HCT116 (cell line): ENCODE data around the gene AKAP5. TPM values are rescaled to one million over a fixed set of nuclear protein-coding genes. Genes with fewer than 3 reads are reported as not detected.

Source experiments
- ATAC-seq: fragments of 200-7000 bp; cut with Tn5 transposase; 2 replicates; pipeline ENCODE4 v1.9.1; 2020; ENCODE audit warnings: mild to moderate bottlenecking, moderate library complexity
- BruUV-seq: library from RNA; stranded (reverse); fragments of 400-500 nt; replicated peaks from 2 replicates; lab custom pipeline; 2021; lab: Mats Ljungman, UMichigan
- CTCF ChIA-PET: fragments of 300-600 bp; sonication (Branson Sonifier 250); formaldehyde crosslinking; loops from one replicate; lab custom pipeline; 2021; ENCODE audit warnings: antibody characterized with exemption; lab: Charles Lee
- POLR2A ChIA-PET: fragments of 300-600, 350-600 bp; sonication (Branson Sonifier 250); formaldehyde crosslinking; loops from one replicate; lab custom pipeline; 2021; ENCODE audit warnings: antibody characterized with exemption; lab: Charles Lee
- RAD21 ChIA-PET, 2 experiments: fragments of 300-600 bp; sonication (Branson Sonifier 250); formaldehyde crosslinking; loops; one replicate each; lab custom pipeline; 2023; ENCODE audit warnings: low total read pairs in 2 of 2; ENCODE audit not compliant: uncharacterized antibody in 2 of 2, unreplicated experiment in 2 of 2, low non-redundant PET in 1 of 2; lab: Charles Lee
- DNase-seq: peaks from one replicate; pipeline ENCODE4 v3.0.0-alpha.2; 2010; ENCODE audit warnings: low read depth, low spot score
- H2AFZ ChIP-seq: fragments of 200-600 bp; shearing (Covaris generic), sonication (generic); 2 replicates; pipeline ENCODE4 v1.6.1; 2017; ENCODE audit warnings: low read depth, mixed run types, mixed read lengths, antibody characterized with exemption, low read length; ENCODE audit not compliant: poor library complexity, severe bottlenecking
- H3K27ac ChIP-seq: 2 replicates; pipeline ENCODE4 v1.5.1; 2012; ENCODE audit warnings: low read depth, low read length
- H3K27me3 ChIP-seq: fragments of 200-600 bp; sonication (generic); 2 replicates; pipeline ENCODE4 v1.6.1; 2016; ENCODE audit warnings: mixed run types, low read length, mixed read lengths; ENCODE audit not compliant: insufficient read depth
- H3K36me3 ChIP-seq, 2 experiments: fragments of 200-500 bp in 1 of 2; fragments of 200-600 bp in 1 of 2; sonication (Bioruptor generic) in 1 of 2; sonication (generic) in 1 of 2; 2 replicates each; pipeline versions ENCODE4 v1.5.1 to v1.6.1; 2014 to 2016; ENCODE audit warnings: low read length in 2 of 2, inconsistent platforms in 1 of 2, mixed read lengths in 1 of 2, mixed run types in 1 of 2; ENCODE audit not compliant: insufficient read depth in 2 of 2, control insufficient read depth in 1 of 2
- H3K4me1 ChIP-seq, 2 experiments: fragments of 200-600 bp in 1 of 2; sonication (generic) in 1 of 2; 2 replicates each; pipeline versions ENCODE4 v1.5.1 to v1.6.1; 2012 to 2017; ENCODE audit warnings: low read length in 2 of 2, inconsistent platforms in 1 of 2, mild to moderate bottlenecking in 1 of 2, mixed read lengths in 1 of 2, mixed run types in 1 of 2, moderate library complexity in 1 of 2; ENCODE audit not compliant: insufficient read depth in 2 of 2, control insufficient read depth in 1 of 2
- H3K4me2 ChIP-seq: fragments of 200-600 bp; sonication (generic); 2 replicates; pipeline ENCODE4 v1.6.1; 2017; ENCODE audit warnings: mixed run types, low read length, mixed read lengths
- H3K4me3 ChIP-seq, 2 experiments: fragments of 200-600 bp in 1 of 2; sonication (generic) in 1 of 2; replicated peaks in 1 of 2; 2 replicates each; pipeline ENCODE4 v1.5.1; 2011 to 2016; ENCODE audit warnings: low read length in 2 of 2, control low read depth in 1 of 2, low read depth in 1 of 2, mild to moderate bottlenecking in 1 of 2, mixed read lengths in 1 of 2, mixed run types in 1 of 2
- H3K79me2 ChIP-seq: fragments of 200-600 bp; sonication (generic); 2 replicates; pipeline ENCODE4 v1.6.1; 2017; ENCODE audit warnings: mild to moderate bottlenecking, mixed run types, low read length, moderate library complexity, mixed read lengths; ENCODE audit not compliant: insufficient read depth
- H3K9ac ChIP-seq: fragments of 200-600 bp; sonication (generic); 2 replicates; pipeline ENCODE4 v1.6.1; 2016; ENCODE audit warnings: low read length, mixed read lengths
- H3K9me2 ChIP-seq: fragments of 200-600 bp; sonication (generic), shearing (Covaris generic); 2 replicates; pipeline ENCODE4 v1.6.1; 2017; ENCODE audit warnings: mixed run types, mild to moderate bottlenecking, moderate library complexity; ENCODE audit not compliant: insufficient read depth
- H3K9me3 ChIP-seq, 2 experiments: fragments of 200-500 bp in 1 of 2; fragments of 200-600 bp in 1 of 2; sonication (Bioruptor generic) in 1 of 2; sonication (generic) in 1 of 2; 2 replicates each; pipeline ENCODE4 v1.6.1; 2014 to 2017; ENCODE audit warnings: low read length in 2 of 2, mixed read lengths in 2 of 2, inconsistent platforms in 1 of 2, low read depth in 1 of 2, mild to moderate bottlenecking in 1 of 2, mixed run types in 1 of 2, moderate library complexity in 1 of 2; ENCODE audit not compliant: control insufficient read depth in 1 of 2, insufficient read depth in 1 of 2
- H4K20me1 ChIP-seq: fragments of 200-600 bp; sonication (generic), shearing (Covaris generic); 2 replicates; pipeline ENCODE4 v1.6.1; 2017; ENCODE audit warnings: mixed run types, mild to moderate bottlenecking, moderate library complexity; ENCODE audit not compliant: insufficient read depth
- ELF1 ChIP-seq: IDR thresholded peaks from 2 replicates; pipeline ENCODE4 v1.6.1; 2012; ENCODE audit warnings: low read depth, borderline replicate concordance
- EZH2phosphoT487 ChIP-seq: fragments of 200-600 bp; IDR thresholded peaks from 2 replicates; pipeline ENCODE4 v1.6.1; 2018; ENCODE audit warnings: antibody characterized with exemption, borderline replicate concordance
- FOSL1 ChIP-seq: IDR thresholded peaks from 2 replicates; pipeline ENCODE4 v1.6.1; 2012; ENCODE audit warnings: low read depth
- JUND ChIP-seq: IDR thresholded peaks from 2 replicates; pipeline ENCODE4 v1.6.1; 2012
- POLR2A ChIP-seq: IDR thresholded peaks from 2 replicates; pipeline ENCODE4 v1.7.0; 2011; ENCODE audit warnings: borderline replicate concordance; ENCODE audit not compliant: insufficient read depth, insufficient read length; ENCODE audit errors: extremely low read depth
- POLR2AphosphoS5 ChIP-seq: IDR thresholded peaks from 2 replicates; pipeline ENCODE4 v1.6.1; 2011; ENCODE audit warnings: mild to moderate bottlenecking, low read depth, low read length, moderate library complexity
- RAD21 ChIP-seq: IDR thresholded peaks from 2 replicates; pipeline ENCODE4 v1.6.1; 2012; ENCODE audit warnings: low read depth, mild to moderate bottlenecking
- SIN3A ChIP-seq: IDR thresholded peaks from 2 replicates; pipeline ENCODE4 v1.6.1; 2012; ENCODE audit warnings: low read depth
- SP1 ChIP-seq: IDR thresholded peaks from 2 replicates; pipeline ENCODE4 v1.6.1; 2012; ENCODE audit warnings: low read depth
- TCF7L2 ChIP-seq: IDR thresholded peaks from 2 replicates; pipeline ENCODE4 v1.7.0; 2011; ENCODE audit warnings: borderline replicate concordance, inconsistent platforms; ENCODE audit not compliant: insufficient read depth, insufficient read length; ENCODE audit errors: extremely low read depth
- YY1 ChIP-seq: IDR thresholded peaks from 2 replicates; pipeline ENCODE4 v1.6.1; 2011; ENCODE audit warnings: low read length, low read depth, moderate library complexity, mild to moderate bottlenecking; ENCODE audit not compliant: insufficient replicate concordance; ENCODE audit errors: extremely low read depth
- ZFX ChIP-seq: fragments of 450-650 bp; IDR thresholded peaks from 2 replicates; pipeline ENCODE4 v1.6.1; 2017
- intact Hi-C: fragments of 100-400 bp; cut with micrococcal nuclease; formaldehyde crosslinking; loops from 2 replicates; pipeline ENCODE4 v1.10.0; 2022
- total RNA-seq: library from RNA; stranded (reverse); gene quantifications from one replicate; pipeline ENCODE4 v1.2.1, GENCODE V29; 2021; ENCODE audit not compliant: unreplicated experiment
- TF ChIP-seq, protein P1 (sequence below): IDR thresholded peaks from 2 replicates; pipeline ENCODE4 v1.6.1; 2011; ENCODE audit warnings: mild to moderate bottlenecking, low read length, moderate library complexity; ENCODE audit not compliant: insufficient replicate concordance; ENCODE audit errors: extremely low read depth
- TF ChIP-seq, protein P2 (sequence below): IDR thresholded peaks from 2 replicates; pipeline ENCODE4 v1.6.1; 2012
- TF ChIP-seq, protein P3 (sequence below): IDR thresholded peaks from 2 replicates; pipeline ENCODE4 v1.6.1; 2012

Gene AKAP5
- total RNA-seq, 1 experiment from 2014 or later = 0.54 TPM

DNA sequence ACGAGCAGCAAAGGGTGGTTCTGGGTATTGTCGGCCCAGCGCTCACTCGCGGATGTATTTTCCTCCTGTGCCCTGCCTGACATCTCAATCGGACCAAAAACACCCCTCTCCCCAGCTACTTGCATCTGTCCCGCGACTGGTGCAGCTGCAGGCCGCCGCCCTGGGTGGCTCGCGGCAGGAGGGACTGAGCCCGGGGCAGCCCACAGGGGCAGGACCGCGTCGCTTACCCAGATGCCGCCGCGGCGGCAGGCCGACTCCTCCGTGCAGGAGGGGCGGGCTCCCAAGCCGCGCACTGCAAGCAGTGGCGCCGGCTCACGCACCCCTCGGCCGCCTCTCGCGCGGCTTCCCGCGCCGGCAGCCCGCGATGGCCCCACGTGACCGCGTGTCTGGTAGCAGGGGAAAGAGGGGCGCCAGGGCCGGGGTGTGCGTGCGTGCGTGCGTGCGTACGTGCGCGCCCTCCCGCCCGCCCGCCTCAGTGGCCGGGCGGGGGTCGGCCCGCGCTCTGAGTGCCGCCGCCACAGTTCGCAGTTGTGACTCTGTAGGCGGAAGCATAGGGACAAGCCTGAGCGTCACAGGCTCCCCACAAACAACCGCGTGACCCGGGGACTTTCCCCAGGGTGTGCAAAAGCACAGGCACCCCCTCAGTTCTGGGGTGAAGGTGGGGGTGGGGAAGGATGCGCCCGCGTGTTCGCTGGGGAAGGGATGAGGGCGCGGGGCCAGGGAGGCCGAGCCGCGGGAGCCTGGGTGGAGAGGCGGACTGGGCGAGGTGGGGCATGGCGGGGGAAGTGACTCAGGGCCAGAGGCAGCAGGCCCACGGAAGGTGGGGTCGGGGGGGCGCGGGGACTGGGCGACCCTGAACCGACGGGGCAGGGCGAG lies 38.4 kb downstream of the AKAP5 start, which contains the start of gene ZBTB25:
ZBTB25 (minus strand) TSS at position 405 of the 876 bp plus-strand sequence. CDS start 13,305 bp downstream, outside the sequence.
- BruUV-seq = no TSS peak
- intact Hi-C loops = loop anchor here (2.0 kb wide), 1 partner anchor 165 kb away; no protein-coding TSS in a partner anchor

More for the DNA sequence above, 38.4 kb downstream of the AKAP5 start, which contains the start of gene ZBTB25:
- POLR2A ChIA-PET = interaction anchor here (0.6 to 1.3 kb wide), 6 partner anchors 18 to 486 kb away, joined by 3 to 5 read pairs (median 4); partner anchors contain the start of gene MTHFD1
- peak; percentile 76 for ATAC-seq
- TF ChIP-seq, protein P1, sequence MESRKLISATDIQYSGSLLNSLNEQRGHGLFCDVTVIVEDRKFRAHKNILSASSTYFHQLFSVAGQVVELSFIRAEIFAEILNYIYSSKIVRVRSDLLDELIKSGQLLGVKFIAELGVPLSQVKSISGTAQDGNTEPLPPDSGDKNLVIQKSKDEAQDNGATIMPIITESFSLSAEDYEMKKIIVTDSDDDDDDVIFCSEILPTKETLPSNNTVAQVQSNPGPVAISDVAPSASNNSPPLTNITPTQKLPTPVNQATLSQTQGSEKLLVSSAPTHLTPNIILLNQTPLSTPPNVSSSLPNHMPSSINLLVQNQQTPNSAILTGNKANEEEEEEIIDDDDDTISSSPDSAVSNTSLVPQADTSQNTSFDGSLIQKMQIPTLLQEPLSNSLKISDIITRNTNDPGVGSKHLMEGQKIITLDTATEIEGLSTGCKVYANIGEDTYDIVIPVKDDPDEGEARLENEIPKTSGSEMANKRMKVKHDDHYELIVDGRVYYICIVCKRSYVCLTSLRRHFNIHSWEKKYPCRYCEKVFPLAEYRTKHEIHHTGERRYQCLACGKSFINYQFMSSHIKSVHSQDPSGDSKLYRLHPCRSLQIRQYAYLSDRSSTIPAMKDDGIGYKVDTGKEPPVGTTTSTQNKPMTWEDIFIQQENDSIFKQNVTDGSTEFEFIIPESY = peak; percentile 92
- TF ChIP-seq FOSL1 = no peak
- TF ChIP-seq EZH2phosphoT487 = no peak
- TF ChIP-seq JUND = no peak
- TF ChIP-seq POLR2AphosphoS5 = peak; percentile 61
- no peak for TF ChIP-seq SIN3A
- no peak for TF ChIP-seq ELF1
- peak; percentile 73 for TF ChIP-seq POLR2A
- no peak for TF ChIP-seq TCF7L2
- TF ChIP-seq, protein P2, sequence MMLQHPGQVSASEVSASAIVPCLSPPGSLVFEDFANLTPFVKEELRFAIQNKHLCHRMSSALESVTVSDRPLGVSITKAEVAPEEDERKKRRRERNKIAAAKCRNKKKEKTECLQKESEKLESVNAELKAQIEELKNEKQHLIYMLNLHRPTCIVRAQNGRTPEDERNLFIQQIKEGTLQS = no peak
- TF ChIP-seq ZFX = peak; percentile 59
- TF ChIP-seq YY1 = peak; percentile 56
- TF ChIP-seq, protein P3, sequence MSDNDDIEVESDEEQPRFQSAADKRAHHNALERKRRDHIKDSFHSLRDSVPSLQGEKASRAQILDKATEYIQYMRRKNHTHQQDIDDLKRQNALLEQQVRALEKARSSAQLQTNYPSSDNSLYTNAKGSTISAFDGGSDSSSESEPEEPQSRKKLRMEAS = no peak
- no peak for TF ChIP-seq SP1
- no peak for TF ChIP-seq RAD21
- no peaks in the 10 kb centered on the region for H3K9me2 ChIP-seq
- peaks cover 30 to 51% of the 10 kb centered on the region in 2 experiments for H3K4me1 ChIP-seq
- H3K4me2 ChIP-seq = peak within 1 kb of the TSS; percentile 89
- peak within 1 kb of the TSS; percentile 85 for H3K9ac ChIP-seq
- peak within 1 kb of the TSS; percentile 95 for H3K27ac ChIP-seq
- no peaks in the 10 kb centered on the region for H3K27me3 ChIP-seq
- peak; percentile 90 for DNase-seq
- H3K9me3 ChIP-seq = no peaks in the 10 kb centered on the region
- H3K36me3 ChIP-seq = peaks cover 0 to 3% of the 10 kb centered on the region in 2 experiments; a peak in 1 of 4 replicates
- RAD21 ChIA-PET = interaction anchor here in 1 of 2 experiments (1.0 kb wide), 1 partner anchor 376 kb away, joined by 4 read pairs; the partner anchor contains the start of gene SPTB
- H4K20me1 ChIP-seq = no peaks in the 10 kb centered on the region
- H3K79me2 ChIP-seq = peaks cover 81% of the 10 kb centered on the region
- no peak within 1 kb of the TSS for H2AFZ ChIP-seq
- CTCF ChIA-PET = interaction anchor here (3.2 kb wide), 1 partner anchor 8 kb away, joined by 9 read pairs; no protein-coding TSS in a partner anchor
- peak within 1 kb of the TSS; percentile 74 to 97 for H3K4me3 ChIP-seq
